Measurements from ENCODE around the gene CAP2. TPM values are rescaled to one million over a fixed set of nuclear protein-coding genes. Genes with fewer than 3 reads are reported as not detected.
A peak's percentile ranks its signal among the peaks of the same experiment; 100 is the strongest.

The CAP2 gene
- total RNA-seq, 1 donor, result 49.7 TPM

GRCh38 chr6:17450397-17450796, 57.0 kb downstream of the CAP2 start:
- H3K4me3 ChIP-seq (ENCODE audit: low read depth, low read length), result no peak overlapping the region
- TF ChIP-seq CTCF (IDR thresholded peaks at IDR 0.05; ENCODE audit: insufficient read depth, low read depth, low read length), result no peak
- DNase-seq (ENCODE audit: low read depth), result no peak

- H3K4me3 ChIP-seq (ENCODE audit: low read depth, low read length), result no peak overlapping the region
- no peak for DNase-seq (ENCODE audit: low read depth)
- no peak for TF ChIP-seq CTCF (IDR thresholded peaks at IDR 0.05; ENCODE audit: insufficient read depth, low read depth, low read length)
Measured at GRCh38 chr6:17450832-17451231, 57.4 kb downstream of the CAP2 start.

- DNase-seq (ENCODE audit: low read depth), result no peak
- no peak overlapping the region for H3K4me3 ChIP-seq (ENCODE audit: low read depth, low read length)
- TF ChIP-seq CTCF (IDR thresholded peaks at IDR 0.05; ENCODE audit: insufficient read depth, low read depth, low read length), result no peak
Measured at GRCh38 chr6:17452096-17452495, 58.7 kb downstream of the CAP2 start.

DNA sequence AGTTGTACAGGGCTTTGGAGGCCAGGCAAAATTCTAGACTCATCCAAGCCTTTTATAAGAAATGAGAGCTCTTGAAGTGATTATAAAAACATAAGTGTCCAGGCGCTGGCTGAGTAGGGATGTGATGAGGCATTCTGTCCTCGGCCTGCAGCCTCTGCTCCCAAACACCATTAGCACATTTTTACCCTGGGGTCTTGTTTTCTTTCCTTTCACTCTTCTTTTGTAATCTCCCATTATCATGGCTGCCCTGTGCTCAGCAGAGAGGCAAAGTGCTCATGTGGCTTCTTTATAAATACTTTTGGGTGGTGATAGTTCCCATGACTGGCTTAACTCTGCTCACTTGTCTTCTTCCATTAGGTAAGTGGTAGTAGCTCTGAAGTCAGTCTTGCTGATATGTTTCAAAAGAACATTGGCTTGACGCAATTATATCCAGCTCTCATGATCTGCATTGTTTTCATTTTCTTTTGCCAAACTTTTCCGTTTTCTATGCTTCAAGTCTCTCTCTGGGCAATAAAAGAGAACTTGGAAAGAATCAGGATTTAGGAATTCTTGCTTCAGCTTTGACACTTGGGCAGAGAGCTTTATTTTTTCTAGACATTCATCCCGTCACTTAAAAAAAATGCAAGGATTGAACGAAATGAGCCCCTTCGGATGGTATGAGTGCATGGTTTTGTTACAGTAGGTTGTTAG, 61.1 kb downstream of the CAP2 start:
- no peak for TF ChIP-seq CTCF (IDR thresholded peaks at IDR 0.05; ENCODE audit: insufficient read depth, low read depth, low read length)
- H3K4me3 ChIP-seq (ENCODE audit: low read depth, low read length), result no peak overlapping the region
- DNase-seq (ENCODE audit: low read depth), result peak; percentile 82

DNA sequence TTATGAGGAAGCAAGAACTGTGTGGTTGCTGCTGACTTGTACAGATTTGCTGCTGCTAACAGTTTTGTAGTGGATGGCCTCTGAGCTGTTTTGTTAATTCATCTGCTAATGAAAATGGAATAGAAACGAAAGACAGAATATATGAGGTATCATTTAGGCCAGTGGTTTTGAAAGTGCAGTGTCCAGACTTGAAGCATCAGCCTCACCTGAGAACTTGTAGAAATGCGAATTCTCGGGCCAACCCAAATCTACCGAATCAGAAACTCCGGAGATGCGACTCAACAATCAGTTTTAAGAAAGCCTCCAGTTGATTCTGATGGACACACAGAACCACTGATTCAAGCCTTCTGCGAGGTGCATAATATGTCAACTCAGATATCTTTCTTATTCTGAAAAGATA, 62.5 kb downstream of the CAP2 start:
- no peak for DNase-seq (ENCODE audit: low read depth)
- H3K4me3 ChIP-seq (ENCODE audit: low read depth, low read length), result no peak overlapping the region
- no peak for TF ChIP-seq CTCF (IDR thresholded peaks at IDR 0.05; ENCODE audit: insufficient read depth, low read depth, low read length)

DNA sequence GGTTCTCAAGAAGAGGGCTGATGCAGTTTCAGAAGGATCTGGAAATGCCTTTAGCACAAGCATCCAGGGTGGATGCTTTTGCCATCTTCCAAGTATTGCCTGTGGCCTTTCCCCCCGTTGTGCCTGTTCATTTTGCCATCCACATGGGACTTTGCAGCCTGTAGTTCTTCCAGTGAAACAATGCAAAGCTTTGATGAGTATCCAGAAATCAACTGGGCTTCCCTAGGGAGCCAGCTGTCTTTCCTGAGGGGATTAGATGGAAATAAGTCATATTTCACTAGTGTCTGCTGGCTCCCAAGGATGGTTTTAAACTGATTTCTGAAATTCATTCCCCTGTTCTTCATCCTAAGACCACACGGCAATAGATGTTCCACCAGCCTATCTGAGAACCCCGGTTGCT, 63.3 kb downstream of the CAP2 start:
- H3K4me3 ChIP-seq (ENCODE audit: low read depth, low read length), result no peak overlapping the region
- no peak for DNase-seq (ENCODE audit: low read depth)
- TF ChIP-seq CTCF (IDR thresholded peaks at IDR 0.05; ENCODE audit: insufficient read depth, low read depth, low read length), result no peak

GRCh38 chr6:17457405-17457804, 64.0 kb downstream of the CAP2 start:
- no peak for TF ChIP-seq CTCF (IDR thresholded peaks at IDR 0.05; ENCODE audit: insufficient read depth, low read depth, low read length)
- no peak overlapping the region for H3K4me3 ChIP-seq (ENCODE audit: low read depth, low read length)
- no peak for DNase-seq (ENCODE audit: low read depth)

Data from fibroblast of villous mesenchyme (primary cell).